Tongue (tissue), 2 donors: ENCODE measurements around the gene JMJD6. TPM values are rescaled to one million over a fixed set of nuclear protein-coding genes. Genes with fewer than 3 reads are reported as not detected.
"Not testable (repeated sequence)": the region's sequence is repeated elsewhere in the genome, so short reads cannot be mapped to it uniquely, and the experiment has no call there.

ENCODE experiments used
- DNase-seq: peaks from one replicate; pipeline ENCODE4 v3.0.0-alpha.2; 2015
- total RNA-seq: library from RNA; depleted of rRNA; stranded (reverse); fragments of >200 nt; gene quantifications from one replicate; pipeline ENCODE4 v1.2.3, GENCODE V29; 2014

Gene JMJD6
- total RNA-seq, 1 donor from 2014 or later, result 23.0 TPM

- DNase-seq, result peak; percentile 87
Measured at GRCh38 chr17:76736349-76737081, 10.1 kb upstream of the JMJD6 start.

GRCh38 chr17:76735586-76736348, 9.4 kb upstream of the JMJD6 start:
- DNase-seq, result no peak

GRCh38 chr17:76735006-76735405, 8.6 kb upstream of the JMJD6 start:
- DNase-seq, result peak; percentile 44

- no peak for DNase-seq
Measured at GRCh38 chr17:76734080-76734840, 7.9 kb upstream of the JMJD6 start.

GRCh38 chr17:76733618-76733957, 7.2 kb upstream of the JMJD6 start:
- no peak for DNase-seq

GRCh38 chr17:76732734-76733617, 6.6 kb upstream of the JMJD6 start:
- no peak for DNase-seq

- DNase-seq, result not testable (repeated sequence)
Measured at GRCh38 chr17:76731800-76732733, 5.7 kb upstream of the JMJD6 start.

GRCh38 chr17:76727745-76728456, 1.5 kb upstream of the JMJD6 start:
- no peak for DNase-seq

GRCh38 chr17:76726776-76727718, 641 bp upstream of the JMJD6 start, which contains the start of gene METTL23:
METTL23 (plus strand) TSS chr17:76726839; CDS start chr17:76729711, 2,872 bp downstream.
- DNase-seq, result peak; percentile 87

- DNase-seq, result peak; percentile 55
Measured at GRCh38 chr17:76725580-76726230, 701 bp downstream of the JMJD6 start.

- DNase-seq, result no peak
Measured at GRCh38 chr17:76723812-76724211, 2.6 kb downstream of the JMJD6 start.

- DNase-seq, result not testable (repeated sequence)
Measured at GRCh38 chr17:76722977-76723376, 3.4 kb downstream of the JMJD6 start.

- DNase-seq, result no peak
Measured at GRCh38 chr17:76722279-76722678, 4.1 kb downstream of the JMJD6 start.

- no peak for DNase-seq
Measured at GRCh38 chr17:76721463-76721862, 4.9 kb downstream of the JMJD6 start.

GRCh38 chr17:76720941-76721340, 5.5 kb downstream of the JMJD6 start:
- DNase-seq, result no peak

- no peak for DNase-seq
Measured at GRCh38 chr17:76720211-76720610, 6.2 kb downstream of the JMJD6 start.

- DNase-seq, result no peak
Measured at GRCh38 chr17:76718516-76718915, 7.9 kb downstream of the JMJD6 start.

GRCh38 chr17:76716839-76717215, 9.6 kb downstream of the JMJD6 start:
- no peak for DNase-seq
